ENCODE results near the gene NCOA1.

NCOA1 gene

DNA sequence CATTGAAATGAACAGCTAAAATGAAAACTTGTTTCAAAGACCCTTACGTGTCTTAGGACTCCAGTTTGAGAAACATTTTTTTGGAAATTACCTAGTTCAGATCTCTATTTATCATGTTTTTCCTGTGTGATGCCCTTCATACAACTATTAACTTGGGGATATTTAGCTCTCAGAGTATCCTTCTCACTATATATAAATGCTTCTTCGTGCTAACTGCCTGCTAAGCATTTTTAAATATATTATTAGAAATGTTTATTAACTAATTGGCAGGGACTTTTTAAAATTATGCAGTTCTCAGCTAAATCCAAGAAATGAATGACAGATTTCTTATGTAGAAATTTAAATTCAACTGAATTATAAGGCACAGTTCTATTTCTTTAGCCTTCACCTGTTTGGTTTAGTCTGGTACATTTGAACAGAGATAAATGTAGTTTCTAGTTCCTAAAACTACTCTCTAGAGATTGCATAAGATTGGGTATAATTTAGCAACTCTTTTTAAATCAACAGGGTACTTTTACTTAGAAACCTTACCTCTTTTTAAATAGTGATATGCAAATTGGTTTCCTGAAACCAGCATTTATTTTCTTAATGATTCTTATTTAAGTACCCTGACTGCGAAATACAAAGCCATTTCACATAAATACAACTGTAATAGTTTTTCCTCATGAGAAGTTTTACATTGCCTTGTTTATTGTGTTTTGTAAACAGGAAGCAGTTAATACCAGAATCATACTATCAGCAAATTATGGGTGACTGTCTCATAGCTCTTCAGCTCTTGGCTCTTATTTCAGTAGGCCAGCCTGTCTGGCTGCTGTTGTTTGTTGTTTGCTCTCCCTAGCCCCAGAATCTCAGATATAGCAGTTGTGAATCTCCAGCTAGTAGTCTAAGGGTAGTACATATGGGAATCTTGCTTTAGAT is 161.5 kb downstream of the NCOA1 start:
- no peaks in the 10 kb centered on the region for H3K4me1 ChIP-seq
- H3K9me3 ChIP-seq: no peaks in the 10 kb centered on the region
- no peak overlapping the region for H3K4me3 ChIP-seq
- H3K27me3 ChIP-seq: no peaks in the 10 kb centered on the region
- intact Hi-C loops (cut with DNase I; ENCODE audit: low total_unique reads): no loop called here
- DNase-seq: no peak
- H3K27ac ChIP-seq: no peak overlapping the region
- TF ChIP-seq, protein P1, sequence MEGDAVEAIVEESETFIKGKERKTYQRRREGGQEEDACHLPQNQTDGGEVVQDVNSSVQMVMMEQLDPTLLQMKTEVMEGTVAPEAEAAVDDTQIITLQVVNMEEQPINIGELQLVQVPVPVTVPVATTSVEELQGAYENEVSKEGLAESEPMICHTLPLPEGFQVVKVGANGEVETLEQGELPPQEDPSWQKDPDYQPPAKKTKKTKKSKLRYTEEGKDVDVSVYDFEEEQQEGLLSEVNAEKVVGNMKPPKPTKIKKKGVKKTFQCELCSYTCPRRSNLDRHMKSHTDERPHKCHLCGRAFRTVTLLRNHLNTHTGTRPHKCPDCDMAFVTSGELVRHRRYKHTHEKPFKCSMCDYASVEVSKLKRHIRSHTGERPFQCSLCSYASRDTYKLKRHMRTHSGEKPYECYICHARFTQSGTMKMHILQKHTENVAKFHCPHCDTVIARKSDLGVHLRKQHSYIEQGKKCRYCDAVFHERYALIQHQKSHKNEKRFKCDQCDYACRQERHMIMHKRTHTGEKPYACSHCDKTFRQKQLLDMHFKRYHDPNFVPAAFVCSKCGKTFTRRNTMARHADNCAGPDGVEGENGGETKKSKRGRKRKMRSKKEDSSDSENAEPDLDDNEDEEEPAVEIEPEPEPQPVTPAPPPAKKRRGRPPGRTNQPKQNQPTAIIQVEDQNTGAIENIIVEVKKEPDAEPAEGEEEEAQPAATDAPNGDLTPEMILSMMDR (IDR thresholded peaks at IDR 0.05): no peak
- no peaks in the 10 kb centered on the region for H3K36me3 ChIP-seq

DNA sequence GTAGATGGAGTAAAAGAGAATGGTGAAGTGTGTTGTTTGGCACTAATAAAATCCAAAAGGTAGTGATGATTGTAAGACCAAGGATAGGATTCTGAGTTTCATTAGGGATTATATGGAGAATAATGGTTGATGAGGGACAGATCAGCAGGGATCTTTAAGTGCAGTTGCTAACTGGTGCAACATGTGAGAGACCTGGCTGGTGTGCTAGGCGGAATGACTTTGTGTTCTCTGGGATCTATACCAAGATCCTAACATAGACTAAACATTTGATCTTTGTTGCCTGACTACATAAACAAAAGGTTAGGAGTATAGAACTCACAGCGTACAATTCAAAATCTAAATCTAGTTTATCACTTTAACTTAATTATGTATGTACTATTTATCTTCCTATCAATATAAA is 166.8 kb downstream of the NCOA1 start:
- H3K27ac ChIP-seq: no peak overlapping the region
- TF ChIP-seq, protein P1 (IDR thresholded peaks at IDR 0.05): no peak
- H3K36me3 ChIP-seq: peaks cover 0 to 11% (median 0%) of the 10 kb centered on the region in 3 donors
- intact Hi-C loops (cut with DNase I; ENCODE audit: low total_unique reads): no loop called here
- H3K9me3 ChIP-seq: no peaks in the 10 kb centered on the region
- H3K4me1 ChIP-seq: no peaks in the 10 kb centered on the region
- DNase-seq: no peak
- H3K27me3 ChIP-seq: no peaks in the 10 kb centered on the region
- no peak overlapping the region for H3K4me3 ChIP-seq

DNA sequence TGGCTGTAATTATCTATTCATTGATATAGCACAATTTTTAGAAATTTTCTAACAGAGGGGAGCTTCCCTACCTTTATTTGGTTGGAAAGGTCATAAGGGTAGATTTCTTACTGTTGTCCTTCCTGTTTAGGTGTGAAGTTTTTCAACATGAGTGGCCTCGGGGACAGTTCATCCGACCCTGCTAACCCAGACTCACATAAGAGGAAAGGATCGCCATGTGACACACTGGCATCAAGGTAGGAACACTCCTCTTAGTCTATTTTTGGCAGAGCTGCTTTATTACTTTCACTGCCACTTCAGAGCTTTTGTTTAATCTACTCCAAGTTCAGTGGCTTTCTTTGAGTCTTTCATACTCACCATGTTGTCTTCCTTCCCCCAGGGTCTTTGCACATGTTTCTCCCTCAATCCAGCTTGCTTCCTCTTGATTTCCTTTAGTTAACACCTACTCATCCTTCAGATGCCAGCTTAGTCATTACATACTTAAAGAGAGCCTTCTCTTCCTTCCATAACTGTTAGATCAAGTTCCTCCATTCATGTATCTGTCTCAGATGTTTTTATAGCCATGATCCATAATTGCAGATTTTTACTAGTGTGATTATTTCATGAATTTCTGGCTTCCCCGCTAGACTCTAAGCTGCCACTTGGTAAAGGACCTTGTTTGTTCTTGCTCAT is 167.6 kb downstream of the NCOA1 start:
- DNase-seq: no peak
- H3K4me3 ChIP-seq: no peak overlapping the region
- no peaks in the 10 kb centered on the region for H3K4me1 ChIP-seq
- no peaks in the 10 kb centered on the region for H3K27me3 ChIP-seq
- TF ChIP-seq, protein P1 (IDR thresholded peaks at IDR 0.05): no peak
- no peaks in the 10 kb centered on the region for H3K9me3 ChIP-seq
- intact Hi-C loops (cut with DNase I; ENCODE audit: low total_unique reads): no loop called here
- no peak overlapping the region for H3K27ac ChIP-seq
- peaks cover 0 to 11% (median 0%) of the 10 kb centered on the region in 3 donors for H3K36me3 ChIP-seq

DNA sequence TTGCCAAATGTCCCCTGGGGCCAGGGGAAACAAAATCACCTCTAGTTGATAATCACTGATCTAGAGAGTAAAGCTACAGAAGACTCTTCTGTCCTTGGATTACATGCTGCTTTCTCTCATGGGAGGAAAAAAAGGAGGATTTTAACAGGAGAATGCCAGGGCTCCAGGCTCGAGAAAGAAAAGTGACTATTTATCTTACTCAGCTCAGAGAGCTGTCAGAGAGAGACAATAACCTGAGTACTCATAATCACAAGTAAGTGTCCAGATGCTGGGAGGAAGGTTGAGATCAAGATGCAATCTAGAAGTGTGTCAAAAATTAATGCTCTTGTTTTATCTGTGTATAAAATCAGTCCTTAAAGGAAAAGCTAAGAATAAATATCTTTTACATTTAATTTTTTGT is 168.8 kb downstream of the NCOA1 start:
- no peak for DNase-seq
- no peak overlapping the region for H3K27ac ChIP-seq
- H3K36me3 ChIP-seq: peaks cover 0 to 11% (median 0%) of the 10 kb centered on the region in 3 donors

DNA sequence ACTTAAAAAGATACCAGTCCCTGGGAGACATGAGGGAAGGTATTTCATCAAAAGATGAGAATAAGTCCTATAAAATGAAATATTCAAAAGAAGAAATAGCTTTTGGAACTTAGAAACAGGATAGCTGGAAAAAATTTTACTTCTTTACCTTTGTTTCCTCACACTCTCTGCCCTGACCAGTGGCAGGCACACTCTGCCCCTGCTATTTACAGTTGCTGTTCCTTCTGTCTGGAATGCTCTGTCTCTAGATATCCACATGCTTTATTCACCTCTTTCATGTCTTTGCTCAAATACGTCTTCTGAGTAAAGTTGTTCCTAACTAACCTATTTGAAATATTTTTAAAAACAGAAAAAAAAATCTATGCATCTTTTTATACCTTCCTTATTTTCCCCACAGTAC is 176.5 kb downstream of the NCOA1 start:
- Histone ChIP-seq H3K4me1 (no peaks in the 10 kb centered on the region), H3K4me3 (no peak overlapping the region), H3K27me3 (no peaks in the 10 kb centered on the region), H3K27ac (no peak overlapping the region), H3K9me3 (no peaks in the 10 kb centered on the region), H3K36me3 (peaks cover 0 to 9% (median 6%) of the 10 kb centered on the region in 3 donors)
- TF ChIP-seq, protein P1 (IDR thresholded peaks at IDR 0.05): no peak
- intact Hi-C loops (cut with DNase I; ENCODE audit: low total_unique reads): no loop called here
- DNase-seq: no peak

More for the DNA sequence above, 168.8 kb downstream of the NCOA1 start:
- intact Hi-C loops (cut with DNase I; ENCODE audit: low total_unique reads): no loop called here
- H3K27me3 ChIP-seq: no peaks in the 10 kb centered on the region
- H3K4me3 ChIP-seq: no peak overlapping the region
- H3K9me3 ChIP-seq: no peaks in the 10 kb centered on the region
- no peaks in the 10 kb centered on the region for H3K4me1 ChIP-seq
- TF ChIP-seq, protein P1 (IDR thresholded peaks at IDR 0.05): no peak

Measured in tibial artery (tissue), 4 donors.